Kidney (tissue), 14 donors: Measurements from ENCODE around the gene ZNF219. TPM values are rescaled to one million over a fixed set of nuclear protein-coding genes. Genes with fewer than 3 reads are reported as not detected.
"Not testable (repeated sequence)": the region's sequence is repeated elsewhere in the genome, so short reads cannot be mapped to it uniquely, and the experiment has no call there.

Experiments used
- DNase-seq, 5 donors: peaks; one replicate each; pipeline ENCODE4 v3.0.0-alpha.2; 2013 to 2020
- FAIRE-seq: peaks from 2 replicates; lab custom pipeline; 2012; peaks lifted over from hg19 to GRCh38; lab: Jason Lieb, UNC
- H3K27ac ChIP-seq, 2 donors: one replicate each; pipeline ENCODE4 v1.7.0; 2013; ENCODE audit warnings: low read depth in 2 of 2, low read length in 2 of 2, inconsistent platforms in 1 of 2
- H3K27me3 ChIP-seq: one replicate; pipeline ENCODE4 v1.7.1; 2013; ENCODE audit warnings: low read length, inconsistent platforms; ENCODE audit not compliant: control insufficient read depth, insufficient read depth
- H3K36me3 ChIP-seq, 3 donors: one replicate each; pipeline versions ENCODE4 v1.7.0 to v1.7.1; 2013; ENCODE audit warnings: low read length in 3 of 3, control low read depth in 1 of 3, inconsistent platforms in 1 of 3; ENCODE audit not compliant: insufficient read depth in 3 of 3, control insufficient read depth in 2 of 3
- H3K4me1 ChIP-seq, 3 donors: one replicate each; pipeline versions ENCODE4 v1.7.0 to v1.7.1; 2013; ENCODE audit warnings: low read length in 3 of 3, inconsistent platforms in 1 of 3, low read depth in 1 of 3; ENCODE audit not compliant: control insufficient read depth in 2 of 3, insufficient read depth in 2 of 3
- H3K4me3 ChIP-seq, 3 donors: one replicate each; pipeline versions ENCODE4 v1.7.0 to v1.8.1; 2013; ENCODE audit warnings: low read length in 3 of 3, control low read depth in 1 of 3, inconsistent platforms in 1 of 3
- H3K9ac ChIP-seq, 3 donors: one replicate each; pipeline versions ENCODE4 v1.7.0 to v1.7.1; 2013; ENCODE audit warnings: low read length in 3 of 3, control low read depth in 1 of 3, inconsistent platforms in 1 of 3
- H3K9me3 ChIP-seq, 3 donors: one replicate each; pipeline versions ENCODE4 v1.7.0 to v1.7.1; 2013; ENCODE audit warnings: low read length in 3 of 3, control low read depth in 1 of 3, inconsistent platforms in 1 of 3; ENCODE audit not compliant: control insufficient read depth in 2 of 3, insufficient read depth in 1 of 3
- CTCF ChIP-seq: IDR thresholded peaks from 3 replicates; pipeline ENCODE4 v1.5.1; 2012; ENCODE audit warnings: mild to moderate bottlenecking, moderate library complexity, borderline replicate concordance; ENCODE audit not compliant: insufficient read depth; ENCODE audit errors: extremely low read depth
- intact Hi-C: fragments of 100-400 bp; cut with DNase I; formaldehyde crosslinking; loops from one replicate; pipeline ENCODE4 v1.11.1; 2022
- polyA plus RNA-seq: library from polyadenylated mRNA; stranded (reverse); fragments of 350-450 nt; fragmentation: Illumina TruSeq; extraction: RNeasy Lipid Tissue Mini Kit (QIAGEN cat#74804); gene quantifications from one replicate; pipeline ENCODE4 v1.2.3, GENCODE V29; 2014; ENCODE audit warnings: low read depth, low replicate concordance; ENCODE audit not compliant: insufficient read depth
- total RNA-seq: library from RNA; stranded (reverse); fragmentation: NEBNext Ultra II Directional; extraction: Animal tissue kit (Norgen Biotek cat#: 25700); gene quantifications from one replicate; pipeline ENCODE4 v1.2.1, GENCODE V29; 2021
- donor health status: control.
- donor health status: control.
- donor health status: control.
- donor health status: control.
- donor health status: control.
- donor health status: DM: yes; HTN: yes; CAD: no.
- donor health status: Normal renal cell carcinoma (clear cell type).

The ZNF219 gene
- total and polyA plus RNA-seq, 2 donors from 2014 or later: 12.6 to 24.6 TPM

GRCh38 chr14:21043387-21043973 is 55.0 kb downstream of the ZNF219 start:
- DNase-seq (no peak), FAIRE-seq (no peak)
- TF ChIP-seq CTCF: no peak
- intact Hi-C loops: no loop called here
- H3K4me1 ChIP-seq: peaks cover 7 to 39% (median 25%) of the 10 kb centered on the region in 3 donors
- H3K9me3 ChIP-seq: no peaks in the 10 kb centered on the region
- H3K9ac ChIP-seq: peak overlapping the region in 1 of 3 donors; percentile 32
- H3K4me3 ChIP-seq: no peak overlapping the region
- peak overlapping the region; percentile 64 to 74 for H3K27ac ChIP-seq
- H3K27me3 ChIP-seq: no peaks in the 10 kb centered on the region
- H3K36me3 ChIP-seq: no peaks in the 10 kb centered on the region

- Histone ChIP-seq H3K4me1 (peaks cover 7 to 41% (median 29%) of the 10 kb centered on the region in 3 donors), H3K27ac (peak overlapping the region in 1 of 2 donors; percentile 74), H3K36me3 (no peaks in the 10 kb centered on the region), H3K4me3 (no peak overlapping the region), H3K9me3 (no peaks in the 10 kb centered on the region), H3K9ac (peak overlapping the region in 1 of 3 donors; percentile 32), H3K27me3 (no peaks in the 10 kb centered on the region)
- TF ChIP-seq CTCF: no peak
- intact Hi-C loops: no loop called here
- no peak for FAIRE-seq
- no peak for DNase-seq
Observed at GRCh38 chr14:21042918-21043317, 55.5 kb downstream of the ZNF219 start.

GRCh38 chr14:21041676-21042433 is 56.6 kb downstream of the ZNF219 start, which contains the start of gene RNASE7:
RNASE7 (plus strand) TSS chr14:21042362; CDS start chr14:21042993, 631 bp downstream.
- Histone ChIP-seq H3K4me3 (no peak within 1 kb of the TSS), H3K27ac (peak within 1 kb of the TSS in 1 of 2 donors; percentile 74), H3K9me3 (no peaks in the 10 kb centered on the region), H3K9ac (peak within 1 kb of the TSS in 1 of 3 donors; percentile 32), H3K4me1 (peaks cover 7 to 41% (median 29%) of the 10 kb centered on the region in 3 donors), H3K27me3 (no peaks in the 10 kb centered on the region), H3K36me3 (no peaks in the 10 kb centered on the region)
- no peak for DNase-seq
- intact Hi-C loops: no loop called here
- no peak for FAIRE-seq
- no peak for TF ChIP-seq CTCF

GRCh38 chr14:21040941-21041340 is 57.5 kb downstream of the ZNF219 start:
- intact Hi-C loops, H3K9ac ChIP-seq, H3K36me3 ChIP-seq, H3K9me3 ChIP-seq, H3K27ac ChIP-seq, H3K27me3 ChIP-seq, FAIRE-seq, H3K4me3 ChIP-seq, DNase-seq: not testable (repeated sequence)
- H3K4me1 ChIP-seq: peaks cover 7 to 41% (median 29%) of the 10 kb centered on the region in 3 donors
